ENCODE measurements around the gene FBXL22. TPM values are rescaled to one million over a fixed set of nuclear protein-coding genes. Genes with fewer than 3 reads are reported as not detected.

FBXL22 gene
- total and polyA plus RNA-seq, 2 of the 8 experiments (the other 6 are each of a cell fraction or from before 2014, with no cell fraction given), result 0.09 to 0.47 TPM

GRCh38 chr15:63573533-63573932 is 23.7 kb upstream of the FBXL22 start (continued):
- TF ChIP-seq CHD7 (IDR thresholded peaks at IDR 0.05; ENCODE audit: insufficient replicate concordance, low read length) (no peak), SIRT6 (IDR thresholded peaks at IDR 0.05; ENCODE audit: low read length) (no peak), CREB1 (IDR thresholded peaks at IDR 0.05) (no peak), CTCF (IDR thresholded peaks at IDR 0.05; ENCODE audit: control extremely low read depth in 1 of 3, insufficient read depth in 1 of 3, low read depth in 1 of 3, low read length in 3 of 3) (no peak), EP300 (IDR thresholded peaks at IDR 0.05; ENCODE audit: borderline replicate concordance in 1 of 2, low read depth in 2 of 2, low read length in 2 of 2) (no peak), MAX (IDR thresholded peaks at IDR 0.05) (no peak), RBBP5 (IDR thresholded peaks at IDR 0.05; ENCODE audit: borderline replicate concordance, low read depth, low read length) (no peak)

All from H1 (cell line).